ENCODE data around the gene IL15RA.

The IL15RA gene

DNA sequence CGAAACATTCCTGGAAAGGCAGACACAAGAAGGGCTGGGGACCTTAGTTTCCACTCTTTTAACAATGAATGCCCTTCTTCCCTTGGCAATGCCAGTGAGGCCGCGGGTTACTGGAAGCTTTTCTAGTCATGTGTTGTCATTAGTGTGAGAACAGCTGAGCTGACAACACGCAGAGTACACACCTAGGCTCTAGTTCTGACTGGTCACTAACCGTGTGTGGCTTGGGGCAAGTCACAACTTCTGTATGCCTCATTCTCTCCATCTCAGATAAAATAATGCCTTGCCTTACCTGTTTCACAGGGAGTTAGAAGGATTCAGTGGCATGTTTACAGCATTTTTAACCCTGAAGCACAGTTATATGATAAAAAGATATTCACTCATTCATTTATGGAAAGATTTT lies 55.6 kb downstream of the IL15RA start:
- TF ChIP-seq CTCF (IDR thresholded peaks at IDR 0.05; ENCODE audit: low read depth, low read length): no peak
- Histone ChIP-seq H3K9me3 (no peaks in the 10 kb centered on the region), H3K36me3 (peaks cover 64% of the 10 kb centered on the region), H3K4me3 (ENCODE audit: low read depth, low read length) (no peak overlapping the region), H3K27me3 (no peaks in the 10 kb centered on the region), H3K4me1 (no peaks in the 10 kb centered on the region)
- no peak for DNase-seq

- no peak for TF ChIP-seq CTCF (IDR thresholded peaks at IDR 0.05; ENCODE audit: low read depth, low read length)
- Histone ChIP-seq H3K9me3 (no peaks in the 10 kb centered on the region), H3K4me3 (ENCODE audit: low read depth, low read length) (no peak overlapping the region), H3K4me1 (no peaks in the 10 kb centered on the region), H3K36me3 (peaks cover 65% of the 10 kb centered on the region), H3K27me3 (no peaks in the 10 kb centered on the region)
- DNase-seq: no peak
Observed at GRCh38 chr10:5919568-5919967, 57.8 kb downstream of the IL15RA start.

- H3K4me1 ChIP-seq: no peaks in the 10 kb centered on the region
- H3K27me3 ChIP-seq: no peaks in the 10 kb centered on the region
- H3K9me3 ChIP-seq: no peaks in the 10 kb centered on the region
- H3K36me3 ChIP-seq: peaks cover 68% of the 10 kb centered on the region
- no peak overlapping the region for H3K4me3 ChIP-seq (ENCODE audit: low read depth, low read length)
- TF ChIP-seq CTCF (IDR thresholded peaks at IDR 0.05; ENCODE audit: low read depth, low read length): no peak
- DNase-seq: no peak
Observed at GRCh38 chr10:5918763-5919162, 58.6 kb downstream of the IL15RA start.

DNA sequence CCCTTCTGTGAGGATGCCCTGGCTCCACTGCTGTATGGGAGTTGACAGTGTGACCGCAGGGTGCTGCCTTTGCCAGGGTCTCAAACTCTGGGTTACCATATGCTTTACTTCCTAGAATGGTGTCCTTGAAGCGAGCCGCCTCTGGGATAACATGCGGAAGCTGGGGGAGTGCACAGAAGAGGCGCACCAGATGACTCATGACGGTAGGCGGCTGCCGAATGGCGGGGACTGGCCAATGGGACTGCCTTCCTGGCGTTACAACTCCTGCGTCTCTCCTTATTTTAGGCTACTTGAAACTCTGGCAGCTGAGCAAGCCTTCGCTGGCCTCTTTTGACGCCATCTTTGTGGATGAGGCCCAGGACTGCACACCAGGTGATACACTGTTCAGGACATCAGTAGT lies 60.0 kb downstream of the IL15RA start:
- Histone ChIP-seq H3K9me3 (no peaks in the 10 kb centered on the region), H3K36me3 (peaks cover 59% of the 10 kb centered on the region), H3K4me3 (ENCODE audit: low read depth, low read length) (no peak overlapping the region), H3K4me1 (no peaks in the 10 kb centered on the region), H3K27me3 (no peaks in the 10 kb centered on the region)
- no peak for TF ChIP-seq CTCF (IDR thresholded peaks at IDR 0.05; ENCODE audit: low read depth, low read length)
- no peak for DNase-seq

DNA sequence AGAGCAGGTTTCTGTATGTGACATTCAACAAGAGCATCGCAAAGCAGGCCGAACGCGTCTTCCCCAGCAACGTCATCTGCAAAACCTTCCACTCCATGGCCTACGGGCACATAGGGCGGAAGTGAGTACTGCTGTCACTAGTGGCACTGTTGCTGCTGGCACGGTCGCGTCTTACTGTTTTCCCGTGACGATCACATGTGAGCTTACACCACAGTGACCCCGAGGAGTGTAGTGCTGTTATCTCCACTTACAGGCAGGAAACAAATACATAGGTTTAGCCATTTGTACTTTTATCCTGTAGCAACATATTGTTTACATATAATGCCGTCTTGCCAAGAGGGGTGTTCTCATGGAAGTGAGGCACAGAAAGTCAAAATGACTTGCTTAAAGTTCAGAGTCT lies 61.9 kb downstream of the IL15RA start:
- no peak for TF ChIP-seq CTCF (IDR thresholded peaks at IDR 0.05; ENCODE audit: low read depth, low read length)
- no peaks in the 10 kb centered on the region for H3K27me3 ChIP-seq
- no peaks in the 10 kb centered on the region for H3K4me1 ChIP-seq
- peaks cover 53% of the 10 kb centered on the region for H3K36me3 ChIP-seq
- DNase-seq: no peak
- H3K9me3 ChIP-seq: no peaks in the 10 kb centered on the region
- no peak overlapping the region for H3K4me3 ChIP-seq (ENCODE audit: low read depth, low read length)

DNA sequence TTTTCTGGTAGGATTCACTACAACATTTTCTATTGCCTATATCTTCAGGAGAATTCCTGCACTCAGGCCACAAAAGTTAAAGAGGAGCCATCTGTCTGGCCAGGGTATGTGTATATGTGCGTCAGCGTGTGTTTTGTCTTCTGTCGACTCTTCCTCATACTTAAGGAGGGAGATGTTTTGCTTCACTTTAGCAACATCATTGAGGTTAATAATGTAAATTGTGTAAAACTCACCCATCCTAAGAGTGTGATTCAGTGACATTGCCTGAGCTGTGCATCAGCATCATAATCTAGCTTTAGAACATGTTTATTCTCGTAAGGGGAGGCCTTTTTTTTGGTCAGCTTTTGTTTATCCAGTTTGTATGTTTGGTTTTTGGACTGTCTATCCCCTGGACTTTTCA lies 63.6 kb downstream of the IL15RA start:
- DNase-seq: no peak
- Histone ChIP-seq H3K36me3 (peaks cover 54% of the 10 kb centered on the region), H3K4me1 (no peaks in the 10 kb centered on the region), H3K9me3 (no peaks in the 10 kb centered on the region), H3K4me3 (ENCODE audit: low read depth, low read length) (no peak overlapping the region), H3K27me3 (no peaks in the 10 kb centered on the region)
- TF ChIP-seq CTCF (IDR thresholded peaks at IDR 0.05; ENCODE audit: low read depth, low read length): no peak
